ENCODE results near the gene GADL1.

Gene GADL1

GRCh38 chr3:30756218-30756617 is 138.2 kb downstream of the GADL1 start:
- DNase-seq (ENCODE audit: low read depth): no peak

GRCh38 chr3:30754426-30754825 is 140.0 kb downstream of the GADL1 start:
- no peak for DNase-seq (ENCODE audit: low read depth)

GRCh38 chr3:30753766-30754165 is 140.7 kb downstream of the GADL1 start:
- no peak for DNase-seq (ENCODE audit: low read depth)

- DNase-seq (ENCODE audit: low read depth): no peak
Observed at GRCh38 chr3:30752970-30753369, 141.5 kb downstream of the GADL1 start.

- DNase-seq (ENCODE audit: low read depth): no peak
Observed at GRCh38 chr3:30752491-30752890, 142.0 kb downstream of the GADL1 start.

- DNase-seq (ENCODE audit: low read depth): no peak
Observed at GRCh38 chr3:30751610-30752299, 142.7 kb downstream of the GADL1 start.

- DNase-seq (ENCODE audit: low read depth): no peak
Observed at GRCh38 chr3:30750967-30751366, 143.5 kb downstream of the GADL1 start.

- DNase-seq (ENCODE audit: low read depth): no peak
Observed at GRCh38 chr3:30749230-30749629, 145.2 kb downstream of the GADL1 start.

GRCh38 chr3:30747771-30748281 is 146.6 kb downstream of the GADL1 start:
- DNase-seq (ENCODE audit: low read depth): no peak

GRCh38 chr3:30743641-30744317 is 150.7 kb downstream of the GADL1 start:
- DNase-seq (ENCODE audit: low read depth): no peak

GRCh38 chr3:30742796-30743619 is 151.5 kb downstream of the GADL1 start:
- no peak for DNase-seq (ENCODE audit: low read depth)

GRCh38 chr3:30741889-30742288 is 152.6 kb downstream of the GADL1 start:
- DNase-seq (ENCODE audit: low read depth): no peak

GRCh38 chr3:30738605-30739004 is 155.9 kb downstream of the GADL1 start:
- no peak for DNase-seq (ENCODE audit: low read depth)

- no peak for DNase-seq (ENCODE audit: low read depth)
Observed at GRCh38 chr3:30737743-30738499, 156.5 kb downstream of the GADL1 start.

GRCh38 chr3:30733696-30734095 is 160.8 kb downstream of the GADL1 start:
- DNase-seq (ENCODE audit: low read depth): no peak

GRCh38 chr3:30733209-30733608 is 161.3 kb downstream of the GADL1 start:
- no peak for DNase-seq (ENCODE audit: low read depth)

GRCh38 chr3:30730967-30731366 is 163.5 kb downstream of the GADL1 start:
- DNase-seq (ENCODE audit: low read depth): no peak

- DNase-seq (ENCODE audit: low read depth): no peak
Observed at GRCh38 chr3:30729936-30730335, 164.5 kb downstream of the GADL1 start.

- no peak for DNase-seq (ENCODE audit: low read depth)
Observed at GRCh38 chr3:30729512-30729911, 164.9 kb downstream of the GADL1 start.

- DNase-seq (ENCODE audit: low read depth): no peak
Observed at GRCh38 chr3:30728143-30728542, 166.3 kb downstream of the GADL1 start.

GRCh38 chr3:30724863-30725262 is 169.6 kb downstream of the GADL1 start:
- DNase-seq (ENCODE audit: low read depth): no peak

GRCh38 chr3:30723211-30723610 is 171.2 kb downstream of the GADL1 start:
- no peak for DNase-seq (ENCODE audit: low read depth)
